Kidney tubule cell (primary cell): ENCODE measurements around the gene FBXL7.
A peak's percentile ranks its signal among the peaks of the same experiment; 100 is the strongest.
"Not testable (repeated sequence)": the region's sequence is repeated elsewhere in the genome, so short reads cannot be mapped to it uniquely, and the experiment has no call there.

Experiments
- DNase-seq: peaks from one replicate; pipeline ENCODE4 v3.0.0-alpha.2; 2018; ENCODE audit warnings: low spot score

The FBXL7 gene

GRCh38 chr5:15821506-15821905 lies 321.5 kb downstream of the FBXL7 start:
- peak; percentile 49 for DNase-seq

GRCh38 chr5:15823398-15823797 lies 323.4 kb downstream of the FBXL7 start:
- no peak for DNase-seq

- DNase-seq: no peak
Observed at GRCh38 chr5:15827741-15828140, 327.8 kb downstream of the FBXL7 start.

GRCh38 chr5:15831408-15831807 lies 331.4 kb downstream of the FBXL7 start:
- DNase-seq: no peak

GRCh38 chr5:15833365-15833764 lies 333.4 kb downstream of the FBXL7 start:
- DNase-seq: no peak

- peak; percentile 52 for DNase-seq
Observed at GRCh38 chr5:15834596-15835245, 334.7 kb downstream of the FBXL7 start.

GRCh38 chr5:15835514-15835913 lies 335.5 kb downstream of the FBXL7 start:
- DNase-seq: no peak

- no peak for DNase-seq
Observed at GRCh38 chr5:15837551-15838289, 337.7 kb downstream of the FBXL7 start.

GRCh38 chr5:15844253-15844652 lies 344.3 kb downstream of the FBXL7 start:
- DNase-seq: no peak

GRCh38 chr5:15844871-15845270 lies 344.9 kb downstream of the FBXL7 start:
- no peak for DNase-seq

- DNase-seq: no peak
Observed at GRCh38 chr5:15850536-15850935, 350.6 kb downstream of the FBXL7 start.

- DNase-seq: no peak
Observed at GRCh38 chr5:15850939-15851341, 351.0 kb downstream of the FBXL7 start.

- no peak for DNase-seq
Observed at GRCh38 chr5:15852217-15852616, 352.2 kb downstream of the FBXL7 start.

- no peak for DNase-seq
Observed at GRCh38 chr5:15852949-15853348, 353.0 kb downstream of the FBXL7 start.

GRCh38 chr5:15858326-15858725 lies 358.3 kb downstream of the FBXL7 start:
- no peak for DNase-seq

- no peak for DNase-seq
Observed at GRCh38 chr5:15864536-15865215, 364.7 kb downstream of the FBXL7 start.

GRCh38 chr5:15872259-15872658 lies 372.3 kb downstream of the FBXL7 start:
- DNase-seq: not testable (repeated sequence)

- DNase-seq: no peak
Observed at GRCh38 chr5:15877914-15878313, 377.9 kb downstream of the FBXL7 start.

GRCh38 chr5:15880201-15880600 lies 380.2 kb downstream of the FBXL7 start:
- DNase-seq: no peak

GRCh38 chr5:15885156-15885555 lies 385.2 kb downstream of the FBXL7 start:
- DNase-seq: no peak

GRCh38 chr5:15886156-15886555 lies 386.2 kb downstream of the FBXL7 start:
- no peak for DNase-seq

- DNase-seq: no peak
Observed at GRCh38 chr5:15887093-15887492, 387.1 kb downstream of the FBXL7 start.

- DNase-seq: peak; percentile 61
Observed at GRCh38 chr5:15889001-15889400, 389.0 kb downstream of the FBXL7 start.
